PC-3 (cell line): ENCODE results near the gene LONRF3.
"Not testable (repeated sequence)": the region's sequence is repeated elsewhere in the genome, so short reads cannot be mapped to it uniquely, and the experiment has no call there.

Experiments
- CTCF ChIP-seq: fragments of 300-600 bp; sonication (generic); conservative IDR thresholded peaks from 2 replicates; pipeline ENCODE4 v1.5.1; 2017; ENCODE audit warnings: antibody characterized with exemption, low read depth, mild to moderate bottlenecking, low read length
- EZH2 ChIP-seq: fragments of 300-600 bp; sonication (generic); IDR thresholded peaks from one replicate; pipeline ENCODE4 v1.6.1; 2017; ENCODE audit warnings: antibody characterized with exemption, mild to moderate bottlenecking, low read length; ENCODE audit not compliant: unreplicated experiment
- EZH2phosphoT487 ChIP-seq: fragments of 300-600 bp; sonication (generic); IDR thresholded peaks from 2 replicates; pipeline ENCODE4 v1.6.1; 2018; ENCODE audit warnings: mild to moderate bottlenecking, antibody characterized with exemption, low read length, borderline replicate concordance

- TF ChIP-seq CTCF, EZH2, EZH2phosphoT487: not testable (repeated sequence)
Observed at GRCh38 chrX:119029656-119030055, 55.2 kb downstream of the LONRF3 start.
